Activated naive CD4-positive, alpha-beta T cell treated with anti-CD3 and anti-CD28 coated beads, Interleukin-2, amount 50 U/mL, for 16 hours (primary cell): ENCODE results near the gene RFX2.
"Not testable (repeated sequence)": the region's sequence is repeated elsewhere in the genome, so short reads cannot be mapped to it uniquely, and the experiment has no call there.

ENCODE experiments used
- DNase-seq: peaks from one replicate; pipeline ENCODE4 v3.0.0-alpha.2; 2020

Gene RFX2

GRCh38 chr19:6110360-6110977, at the start of gene RFX2:
RFX2 (minus strand) TSS chr19:6110500; CDS start chr19:6047496, 63,004 bp downstream.
- DNase-seq: peak; percentile 99

- no peak for DNase-seq
Measured at GRCh38 chr19:6156033-6156432, 45.7 kb upstream of the RFX2 start.

GRCh38 chr19:6150289-6150688, 40.0 kb upstream of the RFX2 start:
- no peak for DNase-seq

GRCh38 chr19:6141217-6141616, 30.9 kb upstream of the RFX2 start:
- DNase-seq: no peak

- DNase-seq: no peak
Measured at GRCh38 chr19:6138511-6138910, 28.2 kb upstream of the RFX2 start.

GRCh38 chr19:6138066-6138465, 27.8 kb upstream of the RFX2 start:
- no peak for DNase-seq

GRCh38 chr19:6133231-6133630, 22.9 kb upstream of the RFX2 start:
- no peak for DNase-seq

- DNase-seq: no peak
Measured at GRCh38 chr19:6132482-6132881, 22.2 kb upstream of the RFX2 start.

GRCh38 chr19:6127716-6128335, 17.5 kb upstream of the RFX2 start:
- no peak for DNase-seq

GRCh38 chr19:6126335-6126974, 16.2 kb upstream of the RFX2 start:
- no peak for DNase-seq

GRCh38 chr19:6125571-6125989, 15.3 kb upstream of the RFX2 start:
- peak; percentile 63 for DNase-seq

GRCh38 chr19:6119031-6119430, 8.7 kb upstream of the RFX2 start:
- DNase-seq: no peak

- no peak for DNase-seq
Measured at GRCh38 chr19:6118043-6118442, 7.7 kb upstream of the RFX2 start.

- DNase-seq: no peak
Measured at GRCh38 chr19:6117534-6117933, 7.2 kb upstream of the RFX2 start.

- DNase-seq: no peak
Measured at GRCh38 chr19:6116749-6117430, 6.6 kb upstream of the RFX2 start.

GRCh38 chr19:6115992-6116391, 5.7 kb upstream of the RFX2 start:
- no peak for DNase-seq

GRCh38 chr19:6113616-6114188, 3.4 kb upstream of the RFX2 start:
- no peak for DNase-seq

- DNase-seq: no peak
Measured at GRCh38 chr19:6109947-6110346, 353 bp downstream of the RFX2 start.

GRCh38 chr19:6108721-6109633, 1.3 kb downstream of the RFX2 start:
- peak; percentile 70 for DNase-seq

GRCh38 chr19:6106643-6107294, 3.5 kb downstream of the RFX2 start:
- DNase-seq: not testable (repeated sequence)

GRCh38 chr19:6105444-6105843, 4.9 kb downstream of the RFX2 start:
- no peak for DNase-seq

- DNase-seq: no peak
Measured at GRCh38 chr19:6103894-6104293, 6.4 kb downstream of the RFX2 start.
